H9 (cell line): ENCODE results near the gene HAUS8. TPM values are rescaled to one million over a fixed set of nuclear protein-coding genes. Genes with fewer than 3 reads are reported as not detected.

Experiments
- DNase-seq: peaks from one replicate; pipeline ENCODE4 v3.0.0-alpha.2; 2017
- H2AFZ ChIP-seq: one replicate; pipeline ENCODE4 v1.6.1; 2013; ENCODE audit warnings: mild to moderate bottlenecking, low read length, control low read depth, moderate library complexity
- H2AK5ac ChIP-seq: 2 replicates; pipeline ENCODE4 v1.6.1; 2013; ENCODE audit warnings: low read length, control low read depth, mixed read lengths; ENCODE audit not compliant: insufficient read length
- H2BK120ac ChIP-seq: one replicate; pipeline ENCODE4 v1.6.1; 2013; ENCODE audit warnings: low read depth, mild to moderate bottlenecking, low read length, control low read depth, inconsistent platforms; ENCODE audit not compliant: poor library complexity, severe bottlenecking
- H2BK12ac ChIP-seq: 2 replicates; pipeline ENCODE4 v1.6.1; 2013; ENCODE audit warnings: low read length, control low read depth, mixed read lengths, low read depth; ENCODE audit not compliant: insufficient read length
- H2BK15ac ChIP-seq: 2 replicates; pipeline ENCODE4 v1.6.1; 2013; ENCODE audit warnings: low read depth, low read length, control low read depth
- H2BK20ac ChIP-seq: one replicate; pipeline ENCODE4 v1.6.1; 2013; ENCODE audit warnings: low read depth, mild to moderate bottlenecking, low read length, control low read depth, inconsistent platforms; ENCODE audit not compliant: poor library complexity, severe bottlenecking
- H2BK5ac ChIP-seq: 2 replicates; pipeline ENCODE4 v1.6.1; 2013; ENCODE audit warnings: low read length, control low read depth, mixed read lengths; ENCODE audit not compliant: insufficient read length
- H3K14ac ChIP-seq: 2 replicates; pipeline ENCODE4 v1.6.1; 2013; ENCODE audit warnings: low read length, control low read depth; ENCODE audit not compliant: insufficient read depth
- H3K18ac ChIP-seq: 2 replicates; pipeline ENCODE4 v1.6.1; 2013; ENCODE audit warnings: low read depth, mild to moderate bottlenecking, mixed read lengths, low read length, control low read depth; ENCODE audit not compliant: insufficient read length
- H3K23ac ChIP-seq: 2 replicates; pipeline ENCODE4 v1.6.1; 2013; ENCODE audit warnings: low read length, control low read depth, mixed read lengths, low read depth; ENCODE audit not compliant: insufficient read length
- H3K23me2 ChIP-seq: 2 replicates; pipeline ENCODE4 v1.6.1; 2013; ENCODE audit warnings: low read depth, mild to moderate bottlenecking, mixed read lengths, low read length, control low read depth; ENCODE audit not compliant: insufficient read length, poor library complexity, severe bottlenecking
- H3K27ac ChIP-seq: 2 replicates; pipeline ENCODE4 v1.5.1; 2013; ENCODE audit warnings: low read length, control low read depth, mixed read lengths, low read depth; ENCODE audit not compliant: insufficient read length
- H3K27me3 ChIP-seq: 2 replicates; pipeline ENCODE4 v1.6.1; 2013; ENCODE audit warnings: low read length, control low read depth, inconsistent platforms; ENCODE audit not compliant: insufficient read depth
- H3K4ac ChIP-seq: 2 replicates; pipeline ENCODE4 v1.6.1; 2013; ENCODE audit warnings: low read depth, mild to moderate bottlenecking, control low read depth, inconsistent platforms, low read length, moderate library complexity
- H3K4me1 ChIP-seq: 2 replicates; pipeline ENCODE4 v1.6.1; 2013; ENCODE audit warnings: low read length, control low read depth, inconsistent platforms; ENCODE audit not compliant: insufficient read depth
- H3K4me2 ChIP-seq: 2 replicates; pipeline ENCODE4 v1.6.1; 2013; ENCODE audit warnings: low read length, control low read depth, mixed read lengths; ENCODE audit not compliant: insufficient read length, insufficient read depth
- H3K56ac ChIP-seq: 2 replicates; pipeline ENCODE4 v1.6.1; 2013; ENCODE audit warnings: low read depth, mild to moderate bottlenecking, mixed read lengths, low read length, control low read depth; ENCODE audit not compliant: insufficient read length
- H3K79me1 ChIP-seq: 2 replicates; pipeline ENCODE4 v1.6.1; 2013; ENCODE audit warnings: low read depth, mild to moderate bottlenecking, moderate library complexity, low read length, control low read depth, inconsistent platforms; ENCODE audit not compliant: insufficient read depth, poor library complexity, severe bottlenecking
- H3K79me2 ChIP-seq: 2 replicates; pipeline ENCODE4 v1.6.1; 2013; ENCODE audit warnings: low read length, control low read depth, inconsistent platforms; ENCODE audit not compliant: insufficient read depth
- H3K9ac ChIP-seq: 2 replicates; pipeline ENCODE4 v1.6.1; 2013; ENCODE audit warnings: low read length, control low read depth, mixed read lengths; ENCODE audit not compliant: insufficient read length; ENCODE audit errors: extremely low read depth
- H3K9me3 ChIP-seq: one replicate; pipeline ENCODE4 v1.6.1; 2013; ENCODE audit warnings: low read depth, low read length, inconsistent platforms; ENCODE audit not compliant: control insufficient read depth
- H3T11ph ChIP-seq: one replicate; pipeline ENCODE4 v1.6.1; 2013; ENCODE audit warnings: mild to moderate bottlenecking, low read length, control low read depth, inconsistent platforms
- H4K20me1 ChIP-seq: one replicate; pipeline ENCODE4 v1.6.1; 2013; ENCODE audit not compliant: control insufficient read depth, insufficient read length, insufficient read depth
- H4K5ac ChIP-seq: 2 replicates; pipeline ENCODE4 v1.6.1; 2013; ENCODE audit warnings: low read depth, mild to moderate bottlenecking, mixed read lengths, low read length, control low read depth; ENCODE audit not compliant: insufficient read length
- H4K8ac ChIP-seq: replicated peaks from 2 replicates; pipeline ENCODE4 v1.6.1; 2013; ENCODE audit warnings: low read length, control low read depth, mixed read lengths, low read depth; ENCODE audit not compliant: insufficient read length
- H4K91ac ChIP-seq: 2 replicates; pipeline ENCODE4 v1.6.1; 2013; ENCODE audit warnings: low read depth, mild to moderate bottlenecking, moderate library complexity, mixed read lengths, low read length, control low read depth; ENCODE audit not compliant: insufficient read length
- H3K27ac Mint-ChIP-seq, 3 experiments: 2 replicates in 2 of 3; 3 replicates in 1 of 3; pipeline ENCODE4 v1.8.0; 2020 to 2021; ENCODE audit warnings: mixed read lengths in 3 of 3, mild to moderate bottlenecking in 1 of 3, moderate library complexity in 1 of 3
- H3K27me3 Mint-ChIP-seq: 2 replicates; pipeline ENCODE4 v1.8.0; 2021; ENCODE audit warnings: low read depth, mild to moderate bottlenecking, moderate library complexity, mixed read lengths
- H3K36me3 Mint-ChIP-seq, 3 experiments: 2 replicates in 2 of 3; 3 replicates in 1 of 3; pipeline ENCODE4 v1.8.0; 2020 to 2021; ENCODE audit warnings: low read depth in 3 of 3, mixed read lengths in 3 of 3; ENCODE audit not compliant: insufficient read depth in 1 of 3
- H3K4me1 Mint-ChIP-seq, 2 experiments: 2 replicates each; pipeline ENCODE4 v1.8.0; 2020; ENCODE audit warnings: mixed read lengths in 2 of 2
- H3K4me3 Mint-ChIP-seq, 2 experiments: 2 replicates in 1 of 2; 3 replicates in 1 of 2; pipeline ENCODE4 v1.8.0; 2020 to 2021; ENCODE audit warnings: mild to moderate bottlenecking in 2 of 2, mixed read lengths in 2 of 2, moderate library complexity in 1 of 2
- H3K9me3 Mint-ChIP-seq, 2 experiments: 2 replicates in 1 of 2; 3 replicates in 1 of 2; pipeline ENCODE4 v1.8.0; 2020; ENCODE audit warnings: mild to moderate bottlenecking in 2 of 2, mixed read lengths in 2 of 2, moderate library complexity in 1 of 2
- CTCF ChIP-seq: fragments of 200-600 bp; sonication (generic); conservative IDR thresholded peaks from 3 replicates; pipeline ENCODE4 v1.8.0; 2021; ENCODE audit warnings: antibody characterized with exemption, mild to moderate bottlenecking
- WGBS: extraction: QIAGEN DNeasy Blood & Tissue Kit; methylation state at CpG from one replicate; pipeline ENCODE4 v1.1.7; 2013; ENCODE audit warnings: missing lambda C conversion rate, low lambda C conversion rate, mixed read lengths; ENCODE audit not compliant: insufficient read length; ENCODE audit errors: extremely low coverage; 5-methylcytosine and 5-hydroxymethylcytosine counted together
- total RNA-seq: library from RNA; stranded (reverse); gene quantifications from 2 replicates; pipeline ENCODE4 v1.2.1, GENCODE V29; 2021

Gene HAUS8
- total RNA-seq, 1 experiment from 2014 or later, result 27.8 TPM

DNA sequence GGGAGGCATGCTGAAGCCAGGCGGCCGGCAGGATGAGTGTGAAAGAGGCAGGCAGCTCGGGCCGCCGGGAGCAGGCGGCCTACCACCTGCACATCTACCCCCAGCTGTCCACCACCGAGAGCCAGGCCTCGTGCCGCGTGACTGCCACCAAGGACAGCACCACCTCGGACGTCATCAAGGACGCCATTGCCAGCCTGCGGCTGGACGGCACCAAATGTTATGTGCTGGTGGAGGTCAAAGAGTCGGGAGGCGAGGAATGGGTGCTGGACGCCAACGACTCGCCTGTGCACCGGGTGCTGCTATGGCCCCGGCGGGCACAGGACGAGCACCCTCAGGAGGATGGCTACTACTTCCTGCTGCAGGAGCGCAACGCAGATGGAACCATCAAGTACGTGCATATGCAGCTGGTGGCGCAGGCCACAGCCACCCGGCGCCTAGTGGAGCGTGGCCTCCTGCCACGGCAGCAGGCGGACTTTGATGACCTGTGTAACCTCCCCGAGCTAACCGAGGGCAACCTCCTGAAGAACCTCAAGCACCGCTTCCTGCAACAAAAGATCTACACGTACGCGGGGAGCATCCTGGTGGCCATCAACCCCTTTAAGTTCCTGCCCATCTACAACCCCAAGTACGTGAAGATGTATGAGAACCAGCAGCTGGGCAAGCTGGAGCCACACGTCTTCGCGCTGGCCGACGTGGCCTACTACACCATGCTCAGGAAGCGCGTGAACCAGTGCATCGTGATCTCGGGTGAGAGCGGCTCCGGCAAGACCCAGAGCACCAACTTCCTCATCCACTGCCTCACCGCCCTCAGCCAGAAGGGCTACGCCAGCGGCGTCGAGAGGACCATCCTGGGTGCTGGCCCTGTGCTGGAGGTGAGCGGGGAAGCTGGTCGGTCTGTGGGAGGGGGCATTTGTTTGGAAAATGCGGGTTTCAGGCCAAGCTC, 26.7 kb upstream of the HAUS8 start:
- no peak for TF ChIP-seq CTCF
- peaks cover 8 to 15% of the 10 kb centered on the region in 2 experiments for H3K9me3 Mint-ChIP-seq
- H3K27me3 ChIP-seq, result no peaks in the 10 kb centered on the region
- no peak overlapping the region for H3K27ac Mint-ChIP-seq
- no peak overlapping the region for H2BK5ac ChIP-seq
- no peak overlapping the region for H2BK120ac ChIP-seq
- no peak overlapping the region for H2BK12ac ChIP-seq
- H3K79me1 ChIP-seq, result peaks cover 2% of the 10 kb centered on the region
- no peak for DNase-seq
- no peaks in the 10 kb centered on the region; the same call in 1 of the 2 replicates for H3K79me2 ChIP-seq
- no peaks in the 10 kb centered on the region for H3K23me2 ChIP-seq
- no peaks in the 10 kb centered on the region for H3K4me1 ChIP-seq
- no peak overlapping the region for H4K8ac ChIP-seq
- H2AK5ac ChIP-seq, result no peak overlapping the region
- no peak overlapping the region for H4K91ac ChIP-seq
- H3K4me3 Mint-ChIP-seq, result no peak overlapping the region
- peaks cover 25 to 34% (median 29%) of the 10 kb centered on the region in 3 experiments for H3K36me3 Mint-ChIP-seq
- H3K9ac ChIP-seq, result no peak overlapping the region
- H4K20me1 ChIP-seq, result no peaks in the 10 kb centered on the region
- no peak overlapping the region for H3K56ac ChIP-seq
- H2BK15ac ChIP-seq, result no peak overlapping the region
- no peak overlapping the region for H2AFZ ChIP-seq
- H3K14ac ChIP-seq, result no peak overlapping the region
- no peak overlapping the region for H3K27ac ChIP-seq
- no peak overlapping the region for H2BK20ac ChIP-seq
- no peaks in the 10 kb centered on the region for H3K9me3 ChIP-seq
- H3K18ac ChIP-seq, result no peak overlapping the region
- H3T11ph ChIP-seq, result no peak overlapping the region
- H3K4me1 Mint-ChIP-seq, result peaks cover 6 to 7% of the 10 kb centered on the region in 2 experiments; a peak in 3 of 4 replicates
- no peak overlapping the region for H3K4me2 ChIP-seq
- no peaks in the 10 kb centered on the region for H3K27me3 Mint-ChIP-seq
- no peak overlapping the region for H3K23ac ChIP-seq
- no CpG with 5 or more reads among the region's 59 CpGs for WGBS
- no peak overlapping the region for H3K4ac ChIP-seq
- H4K5ac ChIP-seq, result no peak overlapping the region
